ENCODE data around the gene ADH1A.
"Not testable (repeated sequence)": the region's sequence is repeated elsewhere in the genome, so short reads cannot be mapped to it uniquely, and the experiment has no call there.

The ADH1A gene

GRCh38 chr4:99317811-99318210, 27.0 kb upstream of the ADH1A start:
- peaks cover 14% of the 10 kb centered on the region for H3K4me1 ChIP-seq (ENCODE audit: insufficient read depth, low read length)
- not testable (repeated sequence) for H3K9me3 ChIP-seq (ENCODE audit: insufficient read depth, low read depth, low read length)
- 92% methylated on average over 8 of the region's 8 CpGs for WGBS

GRCh38 chr4:99317354-99317753, 26.6 kb upstream of the ADH1A start:
- Histone ChIP-seq H3K27ac (ENCODE audit: low read depth, low read length) (no peak overlapping the region), H3K4me3 (ENCODE audit: low read length) (no peak overlapping the region), H3K9ac (ENCODE audit: low read depth, low read length) (no peak overlapping the region), H3K36me3 (ENCODE audit: insufficient read depth, low read length) (no peaks in the 10 kb centered on the region), H3K27me3 (ENCODE audit: insufficient read depth, low read length) (no peaks in the 10 kb centered on the region), H3K4me1 (ENCODE audit: insufficient read depth, low read length) (peaks cover 14% of the 10 kb centered on the region), H3K9me3 (ENCODE audit: insufficient read depth, low read depth, low read length) (no peaks in the 10 kb centered on the region)
- 92% methylated on average over 3 of the region's 3 CpGs for WGBS

More at GRCh38 chr4:99317811-99318210, 27.0 kb upstream of the ADH1A start:
- not testable (repeated sequence) for H3K27me3 ChIP-seq (ENCODE audit: insufficient read depth, low read length); H3K9ac ChIP-seq (ENCODE audit: low read depth, low read length); H3K36me3 ChIP-seq (ENCODE audit: insufficient read depth, low read length); H3K27ac ChIP-seq (ENCODE audit: low read depth, low read length); H3K4me3 ChIP-seq (ENCODE audit: low read length)

GRCh38 chr4:99315839-99316238, 25.1 kb upstream of the ADH1A start:
- no peaks in the 10 kb centered on the region for H3K27me3 ChIP-seq (ENCODE audit: insufficient read depth, low read length)
- H3K4me3 ChIP-seq (ENCODE audit: low read length) = no peak overlapping the region
- H3K4me1 ChIP-seq (ENCODE audit: insufficient read depth, low read length) = peaks cover 3% of the 10 kb centered on the region; the same call in 1 of the 2 replicates
- H3K9ac ChIP-seq (ENCODE audit: low read depth, low read length) = no peak overlapping the region
- no peaks in the 10 kb centered on the region for H3K36me3 ChIP-seq (ENCODE audit: insufficient read depth, low read length)
- no peak overlapping the region for H3K27ac ChIP-seq (ENCODE audit: low read depth, low read length)
- 90% methylated on average over 6 of the region's 6 CpGs for WGBS
- H3K9me3 ChIP-seq (ENCODE audit: insufficient read depth, low read depth, low read length) = no peaks in the 10 kb centered on the region

GRCh38 chr4:99314211-99314610, 23.4 kb upstream of the ADH1A start:
- Histone ChIP-seq H3K27ac (ENCODE audit: low read depth, low read length) (no peak overlapping the region), H3K4me1 (ENCODE audit: insufficient read depth, low read length) (peaks cover 15% of the 10 kb centered on the region), H3K36me3 (ENCODE audit: insufficient read depth, low read length) (no peaks in the 10 kb centered on the region), H3K27me3 (ENCODE audit: insufficient read depth, low read length) (no peaks in the 10 kb centered on the region), H3K4me3 (ENCODE audit: low read length) (no peak overlapping the region), H3K9me3 (ENCODE audit: insufficient read depth, low read depth, low read length) (no peaks in the 10 kb centered on the region), H3K9ac (ENCODE audit: low read depth, low read length) (no peak overlapping the region)
- 79% methylated on average over 1 of the region's 1 CpG for WGBS

GRCh38 chr4:99310389-99310788, 19.6 kb upstream of the ADH1A start:
- no peaks in the 10 kb centered on the region for H3K36me3 ChIP-seq (ENCODE audit: insufficient read depth, low read length)
- H3K27me3 ChIP-seq (ENCODE audit: insufficient read depth, low read length) = no peaks in the 10 kb centered on the region
- H3K4me3 ChIP-seq (ENCODE audit: low read length) = no peak overlapping the region
- no peak overlapping the region for H3K9ac ChIP-seq (ENCODE audit: low read depth, low read length)
- peaks cover 15% of the 10 kb centered on the region for H3K4me1 ChIP-seq (ENCODE audit: insufficient read depth, low read length)
- no peak overlapping the region for H3K27ac ChIP-seq (ENCODE audit: low read depth, low read length)
- H3K9me3 ChIP-seq (ENCODE audit: insufficient read depth, low read depth, low read length) = no peaks in the 10 kb centered on the region
- WGBS = 57% methylated on average over 2 of the region's 2 CpGs

- Histone ChIP-seq H3K9me3 (ENCODE audit: insufficient read depth, low read depth, low read length) (no peaks in the 10 kb centered on the region), H3K36me3 (ENCODE audit: insufficient read depth, low read length) (no peaks in the 10 kb centered on the region), H3K9ac (ENCODE audit: low read depth, low read length) (no peak overlapping the region), H3K4me1 (ENCODE audit: insufficient read depth, low read length) (peaks cover 14% of the 10 kb centered on the region), H3K27me3 (ENCODE audit: insufficient read depth, low read length) (no peaks in the 10 kb centered on the region), H3K27ac (ENCODE audit: low read depth, low read length) (no peak overlapping the region), H3K4me3 (ENCODE audit: low read length) (no peak overlapping the region)
- 95% methylated on average over 11 of the region's 11 CpGs for WGBS
Measured at GRCh38 chr4:99305638-99306400, 15.0 kb upstream of the ADH1A start.

- Histone ChIP-seq H3K9me3 (ENCODE audit: insufficient read depth, low read depth, low read length) (no peaks in the 10 kb centered on the region), H3K36me3 (ENCODE audit: insufficient read depth, low read length) (no peaks in the 10 kb centered on the region), H3K4me1 (ENCODE audit: insufficient read depth, low read length) (no peaks in the 10 kb centered on the region), H3K27ac (ENCODE audit: low read depth, low read length) (no peak overlapping the region), H3K27me3 (ENCODE audit: insufficient read depth, low read length) (no peaks in the 10 kb centered on the region), H3K9ac (ENCODE audit: low read depth, low read length) (no peak overlapping the region), H3K4me3 (ENCODE audit: low read length) (no peak overlapping the region)
- 95% methylated on average over 6 of the region's 7 CpGs for WGBS
Measured at GRCh38 chr4:99301376-99302164, 10.8 kb upstream of the ADH1A start.

GRCh38 chr4:99300934-99301333, 10.1 kb upstream of the ADH1A start:
- Histone ChIP-seq H3K4me3 (ENCODE audit: low read length) (no peak overlapping the region), H3K9me3 (ENCODE audit: insufficient read depth, low read depth, low read length) (no peaks in the 10 kb centered on the region), H3K9ac (ENCODE audit: low read depth, low read length) (no peak overlapping the region), H3K27ac (ENCODE audit: low read depth, low read length) (no peak overlapping the region), H3K4me1 (ENCODE audit: insufficient read depth, low read length) (no peaks in the 10 kb centered on the region), H3K27me3 (ENCODE audit: insufficient read depth, low read length) (no peaks in the 10 kb centered on the region), H3K36me3 (ENCODE audit: insufficient read depth, low read length) (no peaks in the 10 kb centered on the region)
- 97% methylated on average over 3 of the region's 4 CpGs for WGBS

- H3K27me3 ChIP-seq (ENCODE audit: insufficient read depth, low read length) = no peaks in the 10 kb centered on the region
- WGBS = 90% methylated on average over 5 of the region's 5 CpGs
- no peaks in the 10 kb centered on the region for H3K36me3 ChIP-seq (ENCODE audit: insufficient read depth, low read length)
- 0 out of 2 replicates have a peak, but pooled peaks cover 3% of the 10 kb centered on the region for H3K9me3 ChIP-seq (ENCODE audit: insufficient read depth, low read depth, low read length)
- no peaks in the 10 kb centered on the region for H3K4me1 ChIP-seq (ENCODE audit: insufficient read depth, low read length)
- H3K4me3 ChIP-seq (ENCODE audit: low read length) = no peak overlapping the region
- no peak overlapping the region for H3K27ac ChIP-seq (ENCODE audit: low read depth, low read length)
- H3K9ac ChIP-seq (ENCODE audit: low read depth, low read length) = no peak overlapping the region
Measured at GRCh38 chr4:99293357-99293756, 2.6 kb upstream of the ADH1A start.

GRCh38 chr4:99285387-99285786, 5.4 kb downstream of the ADH1A start:
- no peaks in the 10 kb centered on the region for H3K9me3 ChIP-seq (ENCODE audit: insufficient read depth, low read depth, low read length)
- H3K9ac ChIP-seq (ENCODE audit: low read depth, low read length) = no peak overlapping the region
- H3K4me1 ChIP-seq (ENCODE audit: insufficient read depth, low read length) = no peaks in the 10 kb centered on the region
- no peak overlapping the region for H3K4me3 ChIP-seq (ENCODE audit: low read length)
- no peaks in the 10 kb centered on the region for H3K27me3 ChIP-seq (ENCODE audit: insufficient read depth, low read length)
- no peaks in the 10 kb centered on the region for H3K36me3 ChIP-seq (ENCODE audit: insufficient read depth, low read length)
- H3K27ac ChIP-seq (ENCODE audit: low read depth, low read length) = no peak overlapping the region

- no peak overlapping the region for H3K27ac ChIP-seq (ENCODE audit: low read depth, low read length)
- WGBS = 94% methylated on average over 2 of the region's 2 CpGs
- no peaks in the 10 kb centered on the region for H3K9me3 ChIP-seq (ENCODE audit: insufficient read depth, low read depth, low read length)
- no peaks in the 10 kb centered on the region for H3K27me3 ChIP-seq (ENCODE audit: insufficient read depth, low read length)
- H3K4me3 ChIP-seq (ENCODE audit: low read length) = no peak overlapping the region
- no peak overlapping the region for H3K9ac ChIP-seq (ENCODE audit: low read depth, low read length)
- H3K36me3 ChIP-seq (ENCODE audit: insufficient read depth, low read length) = no peaks in the 10 kb centered on the region
- peaks cover 7% of the 10 kb centered on the region for H3K4me1 ChIP-seq (ENCODE audit: insufficient read depth, low read length)
Measured at GRCh38 chr4:99282731-99283130, 8.1 kb downstream of the ADH1A start.

All from HUES64 (cell line).